Activated effector memory CD4-positive, alpha-beta T cell treated with Interleukin-2 at 50 U/mL for 16 hours (primary cell): Measurements from ENCODE around the gene LRMDA.

Experiments
- DNase-seq: peaks from one replicate; pipeline ENCODE4 v3.0.0-alpha.2; 2020

The LRMDA gene

DNA sequence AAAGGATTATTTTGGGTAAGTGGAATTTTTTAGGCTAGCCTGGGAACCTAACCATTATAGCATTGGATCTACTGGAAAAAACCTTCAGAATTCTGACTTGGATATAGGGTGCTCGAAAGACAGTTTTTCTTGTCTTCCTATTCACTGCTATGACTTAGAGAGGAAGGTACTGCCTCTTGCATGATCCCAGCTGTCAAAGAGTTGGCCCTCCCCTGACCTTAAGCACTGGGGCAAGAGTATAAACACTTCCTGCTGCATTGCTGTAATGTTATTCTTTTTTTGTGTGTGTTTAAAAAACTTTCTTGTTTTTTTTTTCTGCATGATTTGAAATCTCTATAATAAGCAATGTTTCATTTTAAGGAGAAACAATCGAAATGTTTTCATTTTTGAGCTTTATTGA lies 113.0 kb downstream of the LRMDA start:
- no peak for DNase-seq

DNA sequence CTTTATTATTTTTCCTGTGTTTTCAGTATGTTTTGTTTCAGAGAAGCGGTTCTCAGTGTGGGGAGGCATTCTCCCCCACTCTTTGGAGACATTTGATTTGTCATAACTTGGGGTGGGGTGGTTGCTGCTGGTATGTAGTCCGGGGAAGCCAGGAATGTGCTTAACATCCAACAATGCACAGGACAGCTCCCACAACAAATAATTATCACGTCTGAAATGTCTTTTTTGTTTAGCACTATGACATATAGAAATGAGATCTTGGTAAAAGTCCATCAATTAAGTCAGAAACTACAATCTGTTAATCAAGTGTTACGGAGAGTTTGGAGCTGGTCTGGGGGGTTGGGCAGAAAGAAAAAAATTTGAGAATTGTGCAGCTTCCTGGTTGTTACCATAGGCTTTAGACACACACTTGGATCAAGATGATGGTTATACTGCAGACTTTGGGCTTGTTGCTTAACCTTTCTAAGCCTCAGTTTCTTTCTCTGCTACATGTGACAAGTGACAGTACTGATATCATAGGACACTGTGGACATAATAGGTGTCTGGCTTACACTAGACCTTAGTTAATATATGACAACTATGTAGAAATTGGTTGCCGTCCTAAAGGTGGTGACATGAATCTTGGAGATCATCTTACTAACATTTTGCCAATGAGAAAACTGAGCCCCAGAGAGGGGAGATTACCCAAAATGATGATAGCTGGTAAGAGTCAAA lies 113.7 kb downstream of the LRMDA start:
- DNase-seq, result no peak

DNA sequence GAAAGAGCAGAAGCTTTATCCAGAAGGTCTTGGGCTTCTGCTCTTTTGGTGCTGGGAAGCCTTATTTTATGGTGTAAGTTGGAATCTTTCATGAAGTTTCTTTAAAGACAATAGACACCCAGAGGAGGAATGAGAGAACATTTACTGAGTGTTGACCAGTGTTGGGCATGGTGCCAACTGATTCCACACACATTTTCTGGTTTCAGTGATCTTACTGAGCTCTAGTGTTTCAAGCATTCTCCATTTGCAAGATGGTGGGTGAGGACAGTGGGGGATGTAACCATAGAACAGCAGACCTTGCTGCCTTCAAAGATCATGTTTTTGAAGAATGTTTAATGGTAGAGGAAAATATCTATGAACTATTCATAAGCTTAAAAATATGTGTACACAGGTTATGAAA lies 114.6 kb downstream of the LRMDA start:
- no peak for DNase-seq

DNA sequence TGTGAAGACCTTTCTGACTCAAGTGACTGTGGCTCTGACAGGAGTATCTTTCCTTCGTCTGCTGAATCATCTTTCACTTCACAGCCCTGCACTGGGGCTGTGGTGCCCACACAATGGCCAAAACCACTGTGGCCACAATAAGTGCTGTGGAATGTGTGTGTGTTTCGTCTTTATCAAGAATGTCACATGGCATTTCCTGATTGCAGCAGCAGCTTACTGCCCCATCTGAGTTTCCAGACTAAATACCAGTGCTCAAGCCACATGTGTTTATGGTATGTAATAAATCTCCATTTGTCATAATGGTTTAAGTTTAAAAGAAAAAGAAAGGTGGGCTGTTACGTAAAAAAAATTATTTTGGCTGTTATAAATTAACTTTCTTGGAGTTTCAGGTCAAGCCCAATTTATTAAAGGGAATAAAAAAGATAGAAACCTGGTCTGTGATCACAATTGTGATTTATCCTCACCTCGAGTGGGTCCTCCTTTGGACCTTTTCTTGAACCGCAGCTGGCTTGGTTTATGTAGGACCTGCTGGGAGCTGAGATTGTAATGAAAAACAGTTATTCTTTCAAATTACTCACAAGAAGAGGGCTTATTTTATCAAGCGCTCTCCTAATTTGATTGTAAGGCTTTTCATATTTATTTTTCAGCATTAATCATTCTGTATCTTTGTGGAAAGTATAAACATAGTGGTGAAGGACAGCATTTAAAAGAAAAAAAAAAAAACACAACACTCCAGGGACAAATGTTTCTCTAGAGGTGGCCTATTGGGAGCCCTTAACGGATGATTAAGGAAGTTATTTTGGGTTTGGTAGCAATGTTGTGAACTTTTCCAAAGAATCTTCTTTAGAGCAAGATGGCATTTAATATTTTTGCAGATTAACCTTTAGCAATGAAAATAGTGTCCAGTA lies 116.2 kb downstream of the LRMDA start:
- no peak for DNase-seq

DNA sequence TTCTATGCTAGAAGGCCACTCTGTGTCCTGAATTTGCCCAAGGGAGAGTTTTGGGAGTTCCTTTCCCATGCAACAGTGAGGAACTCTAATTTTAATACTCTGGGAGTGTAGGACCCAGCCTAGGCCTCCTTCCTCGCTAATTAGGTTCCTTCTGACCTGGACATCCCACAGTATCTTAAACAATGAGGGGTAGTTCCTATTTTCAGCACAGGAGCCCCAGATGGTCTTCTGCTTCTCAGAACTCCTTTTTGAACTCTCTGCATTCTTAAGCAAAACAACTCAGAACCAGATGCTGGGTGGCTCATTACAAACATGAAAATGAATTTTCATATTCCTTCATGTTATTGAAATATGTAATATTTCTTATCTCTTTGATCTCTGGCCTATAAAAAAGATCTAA lies 116.9 kb downstream of the LRMDA start:
- no peak for DNase-seq

DNA sequence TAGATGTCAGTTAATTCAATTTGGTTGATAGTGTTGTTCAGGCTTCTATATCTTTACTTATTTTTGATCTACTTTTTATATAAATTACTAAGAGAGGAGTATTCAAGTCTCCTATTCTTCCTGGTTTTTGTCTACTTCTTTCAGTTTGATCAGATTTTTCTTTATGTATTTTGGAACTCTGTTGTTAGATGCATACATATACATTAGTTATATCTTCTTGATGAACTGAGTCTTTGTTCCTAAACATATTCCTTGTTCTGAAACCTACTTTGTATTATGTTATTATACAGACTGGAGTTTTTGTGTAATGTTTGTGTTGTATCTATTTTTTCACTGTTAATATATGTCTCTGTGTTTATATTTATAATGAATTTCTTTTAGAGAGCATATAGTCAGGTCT lies 118.8 kb downstream of the LRMDA start:
- no peak for DNase-seq

DNA sequence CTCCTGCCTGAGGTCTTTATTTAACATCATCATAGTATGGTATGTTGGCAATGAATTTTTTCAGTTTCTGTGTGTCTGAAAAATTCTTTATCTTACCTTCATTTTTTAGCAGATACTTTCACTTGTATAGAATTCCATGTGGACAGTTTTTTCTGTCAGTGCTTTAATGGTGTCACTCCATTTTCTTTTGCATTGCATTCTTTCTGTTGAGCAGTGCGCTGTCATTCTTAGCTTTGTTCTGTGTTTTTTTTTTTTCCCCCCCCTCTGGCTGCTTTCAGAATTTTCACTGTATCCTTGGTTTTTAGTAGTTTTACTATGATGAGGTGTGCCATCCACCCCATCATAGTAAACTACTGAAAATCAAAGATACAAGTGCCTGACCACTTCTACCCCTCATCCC lies 120.7 kb downstream of the LRMDA start:
- DNase-seq, result no peak

DNA sequence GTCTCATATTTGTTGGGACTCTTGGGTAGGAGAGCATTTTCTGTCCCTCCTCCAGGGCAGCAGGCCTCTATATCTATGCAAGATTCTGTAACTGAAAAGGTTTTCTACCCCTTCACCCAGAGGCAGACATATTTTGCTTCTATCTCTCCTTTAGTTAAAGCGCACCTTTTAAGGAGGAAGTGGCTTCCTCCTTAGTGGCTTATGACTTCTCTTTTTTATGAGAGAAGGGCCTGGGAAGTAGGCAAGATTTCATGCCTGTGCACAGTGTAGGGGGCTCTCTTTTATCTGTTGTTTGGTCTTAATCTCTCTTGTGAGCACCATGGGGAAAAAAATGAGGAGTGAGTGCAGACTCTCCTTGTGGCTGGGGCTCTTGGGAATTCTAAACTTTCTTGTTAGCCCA lies 122.1 kb downstream of the LRMDA start:
- DNase-seq, result no peak

DNA sequence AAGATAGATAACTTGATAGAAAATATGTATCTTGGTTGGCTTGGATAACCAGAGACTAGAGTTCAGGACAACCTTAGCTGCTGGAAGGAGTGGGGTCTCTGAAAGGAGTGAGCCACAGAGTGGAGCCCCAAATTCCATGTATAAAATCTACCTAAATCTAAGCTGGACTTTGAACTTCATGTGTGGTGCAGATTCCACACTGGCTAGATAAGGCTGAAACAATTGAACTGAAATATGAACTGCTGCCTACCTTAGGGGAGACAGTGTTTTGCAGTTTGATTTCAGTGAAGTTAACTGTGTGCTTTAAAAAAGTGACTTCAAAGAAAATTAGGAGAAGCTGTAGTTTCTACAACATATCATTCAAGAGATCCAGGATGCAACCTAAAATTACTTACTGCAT lies 123.9 kb downstream of the LRMDA start:
- DNase-seq, result no peak

DNA sequence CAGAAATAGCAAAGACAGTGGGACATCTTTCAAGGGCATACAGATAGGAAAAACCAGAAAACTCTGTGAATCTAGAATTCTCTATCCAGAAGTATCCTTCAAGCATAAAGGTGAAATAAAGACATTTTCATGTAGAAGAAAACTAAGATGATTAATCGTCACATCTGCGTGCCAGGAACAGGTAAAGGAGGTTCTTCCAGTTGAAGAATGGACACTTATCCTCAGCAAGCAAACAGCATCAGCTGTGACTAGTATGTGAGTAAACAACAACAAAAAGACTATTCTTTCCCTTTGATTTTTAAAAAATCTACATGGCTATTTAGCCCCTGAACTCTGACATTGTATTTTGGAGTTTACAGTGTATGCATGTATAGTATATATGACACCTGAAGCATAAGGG lies 124.9 kb downstream of the LRMDA start:
- no peak for DNase-seq

DNA sequence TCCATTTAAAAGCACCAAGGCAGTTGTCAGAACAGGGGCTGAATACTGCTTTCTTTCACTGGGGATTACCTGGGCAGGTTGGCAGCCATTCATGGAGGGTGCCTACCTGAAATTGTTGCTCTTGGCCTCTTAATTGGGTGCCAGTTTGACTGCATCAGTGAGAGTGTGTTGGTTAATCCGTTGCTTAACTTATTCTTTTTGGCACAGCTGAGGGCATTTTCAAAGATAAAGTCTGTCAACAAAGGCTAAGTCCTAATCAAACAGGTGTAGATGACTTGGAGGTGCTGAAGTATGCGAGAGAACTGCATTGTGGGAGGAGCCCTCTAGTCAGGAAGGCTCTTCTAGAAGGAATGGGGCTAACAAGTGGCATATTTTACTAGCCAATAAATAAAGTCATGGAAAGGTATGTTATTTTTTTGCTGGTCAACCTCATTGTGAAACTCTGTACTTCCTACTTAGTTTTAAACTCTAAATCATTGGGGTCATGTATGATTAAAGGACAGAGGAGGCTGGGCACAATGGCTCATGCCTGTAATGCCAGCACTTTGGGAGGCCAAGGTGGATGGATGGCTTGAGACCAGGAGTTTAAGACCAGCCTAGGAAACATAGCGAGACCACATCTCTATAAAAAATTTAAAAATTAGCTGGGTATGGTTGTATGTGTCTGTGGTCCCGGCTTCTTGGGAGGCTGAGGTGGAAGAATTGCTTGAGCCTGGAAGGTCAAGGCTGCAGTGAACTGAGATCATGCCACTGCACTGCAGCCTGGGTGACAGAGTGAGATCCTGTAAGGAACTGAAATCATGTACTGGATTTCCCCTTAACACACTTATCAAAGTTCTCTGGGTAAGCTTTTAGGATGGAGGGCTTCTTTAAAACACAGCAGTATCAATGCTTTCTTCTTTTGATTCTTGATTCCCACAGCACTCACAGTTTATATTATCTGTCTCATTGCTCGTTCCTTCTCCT lies 134.1 kb downstream of the LRMDA start:
- DNase-seq, result no peak

DNA sequence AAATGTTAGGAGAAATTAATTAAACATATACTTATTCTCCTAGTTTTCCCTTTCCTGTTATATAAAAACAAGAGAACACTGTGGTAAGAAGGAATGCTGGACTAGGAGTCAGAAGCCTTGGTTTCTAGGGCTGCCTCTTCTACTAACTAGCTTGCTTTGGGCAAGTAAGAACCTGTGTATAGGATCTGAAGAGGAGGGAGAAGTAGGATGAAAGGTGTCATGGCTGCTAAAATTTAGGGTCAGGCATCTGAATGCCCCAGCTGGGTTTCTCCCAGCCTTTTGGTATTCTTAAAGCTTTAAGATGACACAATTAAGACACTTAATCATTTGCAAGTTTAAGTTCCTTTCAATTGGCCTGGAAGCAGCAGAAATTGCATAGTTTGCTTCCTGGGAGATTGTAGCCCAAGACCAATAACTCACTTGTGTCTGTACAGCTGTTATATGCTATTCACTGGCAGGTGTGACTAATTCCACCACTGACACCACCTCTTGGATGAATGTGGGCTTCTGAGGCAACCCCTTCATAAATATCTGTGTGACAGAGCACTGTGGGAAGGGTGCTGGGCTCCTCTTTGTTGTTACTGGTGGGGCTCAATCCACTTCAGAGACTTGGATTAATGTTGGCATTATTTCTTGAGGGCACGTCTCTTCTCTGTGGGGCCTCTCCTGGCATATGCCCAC lies 137.2 kb downstream of the LRMDA start:
- DNase-seq, result no peak

DNA sequence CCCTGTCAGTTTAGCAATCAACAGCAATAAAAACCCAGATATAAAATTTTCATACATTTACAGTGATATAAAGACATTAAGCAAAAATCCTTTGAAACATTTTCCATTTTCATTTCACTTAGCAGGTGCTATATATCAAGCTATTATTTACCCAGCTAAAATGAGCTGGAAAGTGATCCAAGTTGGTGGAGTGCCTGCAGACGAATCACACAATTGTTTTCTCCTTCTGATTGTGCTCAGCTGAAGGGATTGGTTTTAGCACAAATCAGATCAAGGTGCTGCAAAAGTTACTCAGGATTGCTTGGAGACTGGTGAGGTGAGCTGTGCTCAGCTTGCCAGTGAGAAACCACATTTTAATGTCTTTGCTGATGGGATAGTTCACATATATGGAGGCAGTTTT lies 138.1 kb downstream of the LRMDA start:
- no peak for DNase-seq

DNA sequence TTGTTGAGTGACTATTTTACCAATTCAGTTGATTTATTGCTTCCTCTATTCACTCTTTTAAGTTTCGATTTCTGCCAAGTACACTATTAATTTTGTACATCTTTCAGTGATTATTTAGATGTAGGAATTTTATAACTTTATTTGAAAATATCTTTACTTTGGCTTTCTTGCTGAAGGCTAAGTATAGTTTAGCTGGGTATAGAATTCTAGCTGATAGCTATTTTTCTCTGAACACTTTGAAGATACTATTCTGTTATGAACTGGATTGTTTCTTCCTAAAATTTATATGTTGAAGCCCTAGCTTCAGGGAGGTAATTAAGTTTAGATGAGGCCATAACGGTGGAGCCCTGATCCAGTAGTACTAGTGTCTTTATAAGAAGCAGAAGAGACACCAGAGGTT lies 141.1 kb downstream of the LRMDA start:
- DNase-seq, result no peak

DNA sequence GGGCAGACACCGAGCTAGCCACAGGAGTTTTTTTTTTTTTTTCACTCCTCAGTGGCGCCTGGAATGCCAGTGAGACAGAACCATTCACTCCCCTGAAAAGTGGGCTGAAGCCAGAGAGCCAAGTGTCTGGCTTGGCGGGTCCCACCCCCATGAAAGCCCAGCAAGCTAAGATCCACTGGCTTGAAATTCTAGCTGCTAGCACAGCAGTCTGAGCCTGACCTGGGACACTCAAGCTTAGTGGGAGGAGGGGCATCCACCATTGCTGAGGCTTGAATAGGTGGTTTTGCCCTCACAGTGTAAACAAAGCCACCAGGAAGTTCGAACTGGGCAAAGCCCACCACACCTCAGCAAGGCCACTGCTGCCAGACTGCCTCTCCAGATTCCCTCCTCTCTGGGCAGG lies 144.5 kb downstream of the LRMDA start:
- DNase-seq, result no peak

DNA sequence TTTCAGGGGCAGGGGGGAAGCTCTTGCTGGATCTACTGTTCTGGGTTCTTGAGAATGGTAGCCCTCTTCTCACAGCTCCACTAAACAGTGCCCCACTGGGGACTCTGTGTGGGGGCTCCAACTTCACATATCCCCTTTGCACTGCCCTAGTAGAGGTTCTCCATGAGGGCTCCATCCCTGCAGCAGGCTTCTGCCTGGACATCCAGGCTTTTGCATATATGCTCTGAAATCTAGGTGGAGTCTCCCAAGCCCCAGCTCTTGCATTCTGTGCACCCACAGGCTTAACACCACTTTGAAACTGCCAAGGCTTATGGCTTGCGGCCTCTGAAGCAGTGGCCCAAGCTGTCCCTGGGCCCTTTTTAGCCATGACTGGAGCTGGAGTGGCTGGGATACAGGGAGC lies 150.7 kb downstream of the LRMDA start:
- no peak for DNase-seq

DNA sequence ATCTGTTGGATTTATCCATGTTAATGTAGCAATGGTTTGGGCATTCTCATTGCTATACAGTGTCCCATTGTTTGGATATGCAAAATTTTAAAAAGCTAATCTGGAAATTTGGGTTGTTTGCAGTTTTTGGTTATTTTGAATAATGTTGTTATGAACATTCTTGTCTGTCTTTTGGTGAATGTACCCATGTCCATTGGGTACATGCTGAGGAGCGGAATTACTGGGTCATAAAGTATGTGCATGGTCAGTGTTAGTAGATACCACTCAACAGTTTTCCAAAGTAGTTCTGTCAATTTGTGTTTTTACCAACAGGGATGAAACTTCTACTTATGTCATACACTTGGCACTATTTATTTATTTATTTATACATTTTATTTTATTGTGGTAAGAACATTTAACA lies 153.9 kb downstream of the LRMDA start:
- DNase-seq, result no peak

DNA sequence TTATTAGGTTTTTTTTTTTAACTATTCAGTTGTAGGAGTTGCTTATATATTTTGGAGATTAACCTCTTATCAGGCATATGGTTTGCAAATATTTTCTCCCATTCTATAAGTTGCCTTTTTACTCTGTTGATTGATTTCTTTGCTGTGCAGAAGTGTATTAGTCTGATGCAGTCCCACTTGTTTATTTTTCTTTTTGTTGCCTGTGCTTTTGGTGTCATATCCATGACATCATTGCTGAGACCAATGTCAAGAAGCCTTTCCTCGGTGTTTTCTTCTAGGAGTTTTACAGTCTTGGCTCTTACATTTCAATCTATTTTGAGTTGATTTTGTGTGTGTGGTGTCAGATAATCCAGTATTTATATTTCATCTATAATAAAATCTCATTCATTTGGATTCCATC lies 155.4 kb downstream of the LRMDA start:
- no peak for DNase-seq

DNA sequence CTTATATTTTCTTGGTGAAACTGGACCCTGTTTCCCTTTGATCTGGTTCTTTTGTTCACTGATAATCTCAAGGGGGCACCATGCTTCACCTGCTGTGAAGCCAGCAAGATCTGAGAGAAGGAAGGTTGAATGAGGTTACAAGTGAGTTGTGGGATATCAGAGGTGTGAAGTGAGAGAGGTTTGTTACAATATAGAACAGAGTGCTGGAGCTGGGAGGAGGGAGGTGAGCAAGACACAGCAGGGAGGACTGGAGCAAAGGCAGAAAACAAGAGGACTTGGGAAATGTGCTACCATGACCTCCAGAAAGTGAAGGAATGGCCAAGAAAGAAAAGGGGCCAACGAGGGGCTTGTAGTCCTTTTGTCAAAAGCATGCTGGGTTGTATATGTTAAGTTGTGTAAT lies 156.6 kb downstream of the LRMDA start:
- no peak for DNase-seq

DNA sequence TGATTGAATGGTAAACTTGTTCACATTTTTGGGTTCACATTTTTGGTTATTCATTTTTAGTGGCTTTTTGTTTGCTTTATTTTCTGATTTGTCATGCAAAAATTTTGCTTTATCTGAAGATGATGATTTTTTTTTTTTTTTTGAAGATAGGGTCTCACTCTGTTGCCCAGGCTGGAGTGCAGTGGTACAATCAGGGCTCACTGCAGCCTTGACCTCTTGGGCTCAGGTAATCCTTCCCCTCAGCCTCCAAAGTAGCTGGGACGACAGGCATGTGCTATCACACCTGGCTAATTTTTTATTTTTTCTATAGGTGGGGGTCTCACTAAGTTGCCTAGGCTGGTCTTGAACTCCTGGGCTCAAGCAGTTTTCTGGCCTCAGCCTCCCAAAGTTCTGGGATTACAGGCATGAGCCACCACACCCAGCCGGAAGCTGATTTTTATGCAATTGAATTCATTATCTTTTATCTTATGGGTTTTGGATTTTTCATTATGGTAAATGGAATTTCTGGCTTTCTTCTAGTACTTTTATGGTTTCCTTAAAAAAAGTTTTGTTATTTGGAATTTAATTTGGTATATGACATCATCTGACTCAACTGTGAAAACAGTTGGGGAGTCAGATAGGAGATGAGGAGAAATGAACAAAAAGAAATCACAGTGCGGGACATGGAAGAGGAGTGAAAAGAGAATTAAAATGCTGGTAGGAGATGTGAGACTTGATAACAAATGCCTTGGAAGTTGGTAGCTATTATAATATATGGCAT lies 158.7 kb downstream of the LRMDA start:
- DNase-seq, result no peak

DNA sequence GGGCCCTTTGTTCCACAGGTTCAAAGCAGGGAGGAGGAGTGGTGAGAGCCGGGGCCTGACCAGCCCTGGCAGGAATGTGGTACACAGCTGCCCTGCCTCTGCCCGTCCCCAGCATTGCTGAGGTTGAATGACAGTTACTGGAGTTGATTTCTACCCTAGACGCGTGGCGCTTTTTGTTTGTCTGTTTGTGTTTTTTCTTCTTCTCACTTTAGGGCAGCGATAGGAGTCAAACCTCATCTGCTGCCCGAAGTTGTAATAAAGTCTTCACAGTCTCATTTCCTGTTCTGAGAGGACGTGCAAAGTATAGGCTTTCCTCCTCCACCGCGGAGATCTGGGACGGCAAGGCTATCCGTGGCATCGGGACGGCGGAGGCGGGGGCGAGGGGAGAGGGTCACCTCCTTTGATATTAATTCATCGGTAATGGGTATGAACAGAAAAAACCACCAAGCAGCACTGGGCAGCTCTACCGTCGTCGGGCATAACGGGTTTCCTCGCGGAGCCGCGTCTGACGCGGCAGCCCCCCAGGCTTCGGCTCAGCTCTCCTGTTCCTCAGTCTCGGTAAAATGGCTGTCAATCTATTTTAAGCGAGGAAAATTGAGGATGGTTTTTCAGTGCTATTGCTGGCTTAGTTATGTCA lies 160.8 kb downstream of the LRMDA start:
- DNase-seq, result no peak
